GM19463 (cell line): ENCODE data around the gene RASGRP3.

Experiments
- ATAC-seq: cut with Tn5 transposase; IDR thresholded peaks from one replicate; pipeline ENCODE4 v1.9.1; 2021; ENCODE audit warnings: mild to moderate bottlenecking, moderate library complexity; ENCODE audit not compliant: unreplicated experiment

RASGRP3 gene

GRCh38 chr2:33518929-33519328 is 42.5 kb downstream of the RASGRP3 start:
- no peak for ATAC-seq

GRCh38 chr2:33521791-33522281 is 45.4 kb downstream of the RASGRP3 start:
- no peak for ATAC-seq

- ATAC-seq: no peak
Observed at GRCh38 chr2:33522576-33522975, 46.1 kb downstream of the RASGRP3 start.

- no peak for ATAC-seq
Observed at GRCh38 chr2:33525666-33526065, 49.2 kb downstream of the RASGRP3 start.

- ATAC-seq: no peak
Observed at GRCh38 chr2:33526132-33526531, 49.7 kb downstream of the RASGRP3 start.

GRCh38 chr2:33526921-33527320 is 50.5 kb downstream of the RASGRP3 start:
- ATAC-seq: no peak

GRCh38 chr2:33528441-33528950 is 52.0 kb downstream of the RASGRP3 start:
- no peak for ATAC-seq

GRCh38 chr2:33529771-33530481 is 53.5 kb downstream of the RASGRP3 start:
- no peak for ATAC-seq

GRCh38 chr2:33530690-33531548 is 54.5 kb downstream of the RASGRP3 start:
- ATAC-seq: no peak

GRCh38 chr2:33531549-33532059 is 55.2 kb downstream of the RASGRP3 start:
- ATAC-seq: no peak

GRCh38 chr2:33532146-33532545 is 55.7 kb downstream of the RASGRP3 start:
- no peak for ATAC-seq

GRCh38 chr2:33532966-33533365 is 56.5 kb downstream of the RASGRP3 start:
- ATAC-seq: no peak

GRCh38 chr2:33535421-33535820 is 59.0 kb downstream of the RASGRP3 start:
- no peak for ATAC-seq

GRCh38 chr2:33541243-33541642 is 64.8 kb downstream of the RASGRP3 start:
- ATAC-seq: no peak

GRCh38 chr2:33550206-33550605 is 73.8 kb downstream of the RASGRP3 start:
- no peak for ATAC-seq

GRCh38 chr2:33552758-33553461 is 76.5 kb downstream of the RASGRP3 start:
- ATAC-seq: no peak

- no peak for ATAC-seq
Observed at GRCh38 chr2:33555681-33556080, 79.2 kb downstream of the RASGRP3 start.

GRCh38 chr2:33559328-33559727 is 82.9 kb downstream of the RASGRP3 start:
- no peak for ATAC-seq

- no peak for ATAC-seq
Observed at GRCh38 chr2:33560017-33560416, 83.6 kb downstream of the RASGRP3 start.

- ATAC-seq: no peak
Observed at GRCh38 chr2:33561872-33562271, 85.4 kb downstream of the RASGRP3 start.

- ATAC-seq: no peak
Observed at GRCh38 chr2:33570681-33571080, 94.2 kb downstream of the RASGRP3 start.
